OCI-LY7 (cell line): ENCODE data around the gene TPRG1. TPM values are rescaled to one million over a fixed set of nuclear protein-coding genes. Genes with fewer than 3 reads are reported as not detected.

Experiments used
- BruUV-seq: library from RNA; stranded (reverse); fragments of 400-500 nt; replicated peaks from 2 replicates; lab custom pipeline; 2021; lab: Mats Ljungman, UMichigan
- CTCF ChIA-PET: fragments of 300-600 bp; sonication (Branson Sonifier 250); formaldehyde crosslinking; loops from one replicate; lab custom pipeline; 2022; ENCODE audit warnings: antibody characterized with exemption; ENCODE audit not compliant: unreplicated experiment; lab: Charles Lee
- POLR2A ChIA-PET: fragments of 300-600 bp; sonication (Branson Sonifier 250); formaldehyde crosslinking; loops from one replicate; lab custom pipeline; 2022; ENCODE audit warnings: antibody characterized with exemption; lab: Charles Lee
- DNase-seq: peaks from one replicate; pipeline ENCODE4 v3.0.0-alpha.2; 2015; ENCODE audit warnings: low spot score
- H2AFZ ChIP-seq: fragments of 200-600 bp; sonication (generic), shearing (Covaris generic); 2 replicates; pipeline ENCODE4 v1.6.1; 2014; ENCODE audit warnings: mild to moderate bottlenecking, antibody characterized with exemption, low read length, moderate library complexity
- H3K27ac ChIP-seq: fragments of 200-600 bp; sonication (generic); 2 replicates; pipeline ENCODE4 v1.5.1; 2014; ENCODE audit warnings: mixed run types, low read depth, mild to moderate bottlenecking, moderate library complexity, low read length, inconsistent platforms; ENCODE audit not compliant: poor library complexity, severe bottlenecking
- H3K36me3 ChIP-seq: fragments of 200-600 bp; sonication (generic); 2 replicates; pipeline ENCODE4 v1.6.1; 2014; ENCODE audit warnings: mild to moderate bottlenecking, antibody characterized with exemption, low read length, moderate library complexity, mixed read lengths; ENCODE audit not compliant: insufficient read depth
- H3K4me1 ChIP-seq: fragments of 200-600 bp; sonication (generic); 2 replicates; pipeline ENCODE4 v1.5.1; 2014; ENCODE audit warnings: mild to moderate bottlenecking, low read length; ENCODE audit not compliant: insufficient read depth, poor library complexity, severe bottlenecking
- H3K4me2 ChIP-seq: fragments of 200-600 bp; sonication (generic); 2 replicates; pipeline ENCODE4 v1.6.1; 2014; ENCODE audit warnings: mild to moderate bottlenecking, low read length
- H3K4me3 ChIP-seq: fragments of 200-600 bp; sonication (generic); 2 replicates; pipeline ENCODE4 v1.5.1; 2014; ENCODE audit warnings: mild to moderate bottlenecking, low read depth, low read length; ENCODE audit not compliant: poor library complexity, severe bottlenecking
- H3K79me2 ChIP-seq: fragments of 200-600 bp; sonication (generic); 2 replicates; pipeline ENCODE4 v1.6.1; 2016; ENCODE audit warnings: low read depth, mild to moderate bottlenecking, low read length, moderate library complexity, mixed read lengths; ENCODE audit not compliant: insufficient read depth
- H3K9me2 ChIP-seq: fragments of 200-600 bp; sonication (generic); 2 replicates; pipeline ENCODE4 v1.6.1; 2016; ENCODE audit warnings: mild to moderate bottlenecking, low read length, mixed read lengths; ENCODE audit not compliant: insufficient read depth
- H3K9me3 ChIP-seq: fragments of 200-600 bp; sonication (generic); 2 replicates; pipeline ENCODE4 v1.6.1; 2014; ENCODE audit warnings: mild to moderate bottlenecking, mixed run types, low read length, mixed read lengths
- H4K20me1 ChIP-seq: fragments of 200-600 bp; sonication (generic); 2 replicates; pipeline ENCODE4 v1.6.1; 2014; ENCODE audit warnings: mild to moderate bottlenecking, antibody characterized with exemption, low read length, moderate library complexity, mixed read lengths; ENCODE audit not compliant: insufficient read depth
- CTCF ChIP-seq: fragments of 200-600 bp; sonication (generic); conservative IDR thresholded peaks from 2 replicates; pipeline ENCODE4 v1.5.1; 2014; ENCODE audit warnings: mild to moderate bottlenecking, antibody characterized with exemption, low read length, moderate library complexity, mixed read lengths
- EZH2phosphoT487 ChIP-seq: fragments of 200-600 bp; sonication (generic); IDR thresholded peaks from 2 replicates; pipeline ENCODE4 v1.6.1; 2018; ENCODE audit warnings: low read depth, borderline replicate concordance, mild to moderate bottlenecking, mixed run types, antibody characterized with exemption, low read length, moderate library complexity, mixed read lengths
- intact Hi-C: fragments of 100-400 bp; cut with micrococcal nuclease; formaldehyde crosslinking; loops from one replicate; pipeline ENCODE4 v1.10.0; 2022; ENCODE audit not compliant: unreplicated experiment
- total RNA-seq, 2 experiments: library from RNA; depleted of rRNA in 1 of 2; stranded (reverse); fragments of >200 nt in 1 of 2; shearing (Covaris generic) in 1 of 2; gene quantifications; 2 replicates each; pipeline ENCODE4 v1.2.3, GENCODE V29; 2014 to 2022

The TPRG1 gene
- total RNA-seq, 2 experiments from 2014 or later, result 0.92 TPM; not detected in 1

GRCh38 chr3:189227249-189227648 is 55.5 kb downstream of the TPRG1 start:
- DNase-seq, result no peak
- no TSS peak for BruUV-seq
- H3K27ac ChIP-seq, result no peak overlapping the region
- H3K4me2 ChIP-seq, result no peak overlapping the region
- intact Hi-C loops, result no loop called here
- H3K4me3 ChIP-seq, result no peak overlapping the region
- no peaks in the 10 kb centered on the region for H3K79me2 ChIP-seq
- no peaks in the 10 kb centered on the region for H3K9me2 ChIP-seq
- ChIA-PET POLR2A (no interaction called here), CTCF (no interaction called here)
- no peaks in the 10 kb centered on the region for H3K36me3 ChIP-seq
- H4K20me1 ChIP-seq, result no peaks in the 10 kb centered on the region
- no peaks in the 10 kb centered on the region for H3K9me3 ChIP-seq
- H2AFZ ChIP-seq, result no peak overlapping the region
- no peaks in the 10 kb centered on the region for H3K4me1 ChIP-seq
- TF ChIP-seq CTCF, result no peak
- TF ChIP-seq EZH2phosphoT487, result no peak

- POLR2A ChIA-PET, result interaction anchor here (0.8 kb wide), 1 partner anchor 19 kb away, joined by 3 read pairs; no protein-coding TSS in a partner anchor
- no peak overlapping the region for H3K4me2 ChIP-seq
- H2AFZ ChIP-seq, result no peak overlapping the region
- peak; percentile 4 for DNase-seq
- CTCF ChIA-PET, result no interaction called here
- no peaks in the 10 kb centered on the region for H4K20me1 ChIP-seq
- no peaks in the 10 kb centered on the region for H3K36me3 ChIP-seq
- no TSS peak for BruUV-seq
- no peaks in the 10 kb centered on the region for H3K9me2 ChIP-seq
- TF ChIP-seq CTCF (no peak), EZH2phosphoT487 (no peak)
- H3K27ac ChIP-seq, result no peak overlapping the region
- H3K4me1 ChIP-seq, result no peaks in the 10 kb centered on the region
- H3K9me3 ChIP-seq, result no peaks in the 10 kb centered on the region
- H3K4me3 ChIP-seq, result no peak overlapping the region
- no peaks in the 10 kb centered on the region for H3K79me2 ChIP-seq
- intact Hi-C loops, result no loop called here
These were observed 57.5 kb downstream of the TPRG1 start for GRCh38 chr3:189229196-189229828.

- Histone ChIP-seq H3K4me3 (no peak overlapping the region), H3K9me2 (no peaks in the 10 kb centered on the region), H3K4me2 (no peak overlapping the region), H3K27ac (no peak overlapping the region), H3K9me3 (no peaks in the 10 kb centered on the region), H2AFZ (no peak overlapping the region), H3K36me3 (no peaks in the 10 kb centered on the region), H3K79me2 (no peaks in the 10 kb centered on the region), H3K4me1 (no peaks in the 10 kb centered on the region), H4K20me1 (no peaks in the 10 kb centered on the region)
- intact Hi-C loops, result no loop called here
- TF ChIP-seq EZH2phosphoT487 (no peak), CTCF (no peak)
- no TSS peak for BruUV-seq
- POLR2A ChIA-PET, result no interaction called here
- CTCF ChIA-PET, result no interaction called here
- DNase-seq, result no peak
These were observed 61.0 kb downstream of the TPRG1 start for GRCh38 chr3:189232790-189233189.
